GM13976 (cell line): ENCODE data around the gene PIP5K1B.

Source experiments
- DNase-seq: peaks from one replicate; pipeline ENCODE4 v3.0.0; 2012; ENCODE audit warnings: low spot score
- CTCF ChIP-seq: IDR thresholded peaks from 2 replicates; pipeline ENCODE4 v1.5.1; 2012; ENCODE audit warnings: borderline replicate concordance, mild to moderate bottlenecking; ENCODE audit not compliant: insufficient read depth; ENCODE audit errors: extremely low read depth, missing control alignments, control extremely low read depth
- in situ Hi-C: fragments of 300-500 bp; cut with MboI; formaldehyde crosslinking; loops from one replicate; pipeline ENCODE4 v1.12.0; 2022; ENCODE audit warnings: low sequenced_read_pairs, mixed read lengths, inconsistent platforms; ENCODE audit not compliant: unreplicated experiment

PIP5K1B gene

GRCh38 chr9:68755752-68756151 lies 50.7 kb downstream of the PIP5K1B start:
- DNase-seq = no peak
- in situ Hi-C loops = no loop called here
- TF ChIP-seq CTCF = no peak

GRCh38 chr9:68759981-68760673 lies 55.1 kb downstream of the PIP5K1B start:
- in situ Hi-C loops = no loop called here
- no peak for DNase-seq

GRCh38 chr9:68760674-68761333 lies 55.8 kb downstream of the PIP5K1B start:
- no peak for TF ChIP-seq CTCF
- no peak for DNase-seq
- in situ Hi-C loops = no loop called here

More at GRCh38 chr9:68759981-68760673, 55.1 kb downstream of the PIP5K1B start:
- TF ChIP-seq CTCF = no peak

- in situ Hi-C loops = no loop called here
- no peak for DNase-seq
- TF ChIP-seq CTCF = no peak
These were observed 57.5 kb downstream of the PIP5K1B start for GRCh38 chr9:68762570-68762969.

GRCh38 chr9:68763104-68763503 lies 58.1 kb downstream of the PIP5K1B start:
- DNase-seq = no peak
- TF ChIP-seq CTCF = no peak
- in situ Hi-C loops = no loop called here

- TF ChIP-seq CTCF = no peak
- in situ Hi-C loops = no loop called here
- no peak for DNase-seq
These were observed 63.6 kb downstream of the PIP5K1B start for GRCh38 chr9:68768619-68769018.
